CD4-positive, alpha-beta T cell treated with Interleukin-10 for 1 hour (primary cell): ENCODE measurements around the gene OR51F1.
"Not testable (repeated sequence)": the region's sequence is repeated elsewhere in the genome, so short reads cannot be mapped to it uniquely, and the experiment has no call there.

Experiments used
- DNase-seq: peaks from one replicate; pipeline ENCODE4 v3.0.0-alpha.2; 2020

OR51F1 gene, protein sequence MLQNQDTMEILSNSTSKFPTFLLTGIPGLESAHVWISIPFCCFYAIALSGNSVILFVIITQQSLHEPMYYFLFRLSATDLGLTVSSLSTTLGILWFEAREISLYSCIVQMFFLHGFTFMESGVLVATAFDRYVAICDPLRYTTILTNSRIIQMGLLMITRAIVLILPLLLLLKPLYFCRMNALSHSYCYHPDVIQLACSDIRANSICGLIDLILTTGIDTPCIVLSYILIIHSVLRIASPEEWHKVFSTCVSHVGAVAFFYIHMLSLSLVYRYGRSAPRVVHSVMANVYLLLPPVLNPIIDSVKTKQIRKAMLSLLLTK

DNA sequence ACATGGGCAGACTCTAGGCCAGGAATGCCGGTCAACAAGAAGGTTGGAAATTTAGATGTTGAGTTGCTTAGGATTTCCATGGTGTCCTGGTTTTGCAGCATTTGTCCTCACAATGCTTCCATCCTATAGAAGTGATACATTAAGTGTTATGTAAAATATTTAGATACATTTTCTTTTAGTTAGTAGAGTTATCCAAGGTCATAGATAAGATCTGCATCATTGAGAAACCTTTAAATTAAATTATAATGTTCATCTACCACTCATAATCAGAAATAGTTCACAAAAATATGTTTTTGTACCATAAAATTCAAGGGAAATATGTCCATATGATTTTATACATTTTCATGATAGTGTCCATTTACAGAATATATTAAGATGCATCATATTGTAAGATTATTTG, at the start of gene OR51F1:
Gene OR51F1 (minus strand): TSS at position 101 of the 400 bp plus-strand sequence. CDS start 0 bp downstream, at position 101.
- DNase-seq = no peak

DNA sequence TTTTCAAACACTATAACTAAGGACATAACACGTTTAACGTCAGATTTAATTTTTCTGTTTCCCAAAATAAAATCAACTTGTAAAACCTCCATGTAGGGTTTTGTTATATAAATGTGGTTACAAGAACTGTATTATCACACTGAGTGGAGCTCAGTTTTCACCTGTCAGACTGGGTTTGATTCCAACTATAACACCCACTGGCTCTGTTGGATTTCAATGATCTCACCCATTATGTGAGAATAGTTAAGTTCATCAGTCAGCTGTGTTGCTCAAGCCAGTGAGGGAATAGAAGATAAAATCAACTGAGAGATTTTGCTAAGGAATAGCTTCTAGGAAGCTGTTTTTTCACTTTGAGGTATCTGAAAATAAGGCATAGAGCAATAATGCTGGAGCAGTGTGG, 39.5 kb upstream of the OR51F1 start:
- DNase-seq = no peak

GRCh38 chr11:4808476-4808875, 38.7 kb upstream of the OR51F1 start:
- DNase-seq = no peak

- no peak for DNase-seq
Observed at GRCh38 chr11:4804280-4804679, 34.5 kb upstream of the OR51F1 start, which contains the start of gene OR52R1. OR52R1 (minus strand) TSS chr11:4804380; CDS start chr11:4804380, 0 bp downstream.

DNA sequence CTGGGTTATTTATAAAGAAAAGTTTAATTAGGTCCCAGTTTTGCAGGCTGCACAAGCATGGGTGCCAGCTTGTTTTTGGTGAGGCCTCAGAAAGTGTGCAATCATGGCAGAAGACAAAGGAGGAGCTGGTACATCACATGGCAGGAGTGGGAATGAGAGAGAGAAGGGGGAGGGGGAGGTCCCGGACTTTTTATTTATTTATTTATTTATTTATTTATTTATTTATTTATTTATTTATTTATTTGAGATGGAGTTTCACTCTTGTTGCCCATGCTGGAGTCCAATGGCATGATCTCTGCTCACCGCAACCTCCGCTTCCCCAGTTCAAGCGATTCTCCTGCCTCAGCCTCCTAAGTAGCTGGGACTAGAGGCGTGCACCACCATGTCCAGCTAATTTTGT, 31.6 kb upstream of the OR51F1 start:
- DNase-seq = not testable (repeated sequence)

- no peak for DNase-seq
Observed at GRCh38 chr11:4798427-4799183, 28.9 kb upstream of the OR51F1 start.

GRCh38 chr11:4797206-4797605, 27.5 kb upstream of the OR51F1 start:
- no peak for DNase-seq

DNA sequence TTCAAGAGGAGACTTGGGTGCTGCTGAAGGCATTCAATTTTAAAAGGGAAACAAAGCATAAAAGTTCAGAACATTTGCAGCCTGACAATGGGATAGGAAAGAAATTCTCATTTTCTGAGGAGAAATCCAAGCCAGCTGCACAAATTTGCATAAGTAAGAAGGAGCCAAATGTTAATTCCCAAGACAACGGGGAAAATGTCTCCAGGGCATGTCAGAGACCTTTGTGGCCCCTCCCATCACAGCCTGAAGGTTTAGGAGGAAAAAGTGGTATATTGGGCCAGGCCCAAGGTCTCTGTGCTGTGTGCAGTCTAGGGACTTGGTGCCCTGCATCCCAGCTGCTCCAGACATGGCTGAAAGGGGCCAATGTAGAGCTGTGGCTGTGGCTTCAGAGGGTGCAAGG, 12.7 kb upstream of the OR51F1 start:
- no peak for DNase-seq

GRCh38 chr11:4768094-4768493, 1.6 kb downstream of the OR51F1 start:
- DNase-seq = no peak

DNA sequence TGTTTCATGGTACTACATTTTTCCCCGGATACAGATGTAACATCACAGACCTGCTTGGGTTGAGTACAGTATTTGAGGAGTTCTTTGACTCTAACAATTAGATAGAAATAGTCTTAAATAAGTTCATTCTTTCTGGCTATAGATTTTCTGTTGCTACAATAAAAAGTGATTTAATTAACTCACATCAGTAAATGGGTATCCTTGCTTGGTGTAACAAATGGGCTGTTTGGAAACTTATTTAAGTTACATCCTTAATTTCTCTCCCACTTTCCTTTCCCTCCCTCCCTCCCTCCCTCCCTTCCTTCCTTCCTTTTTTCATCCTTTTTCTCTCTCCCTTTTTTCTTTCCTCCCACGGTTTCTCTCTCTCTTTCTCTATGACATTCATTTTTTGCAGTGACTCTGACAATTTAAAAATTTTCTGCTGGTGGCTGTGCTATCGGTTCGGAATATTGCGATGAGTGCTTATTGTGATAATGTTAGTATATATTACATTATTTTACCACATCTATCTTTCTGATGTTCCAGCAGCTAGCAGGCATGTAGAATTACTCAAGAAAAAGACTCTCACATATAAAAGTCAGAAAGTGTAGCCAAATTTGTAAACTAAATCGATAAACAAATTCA, 3.2 kb downstream of the OR51F1 start:
- no peak for DNase-seq

DNA sequence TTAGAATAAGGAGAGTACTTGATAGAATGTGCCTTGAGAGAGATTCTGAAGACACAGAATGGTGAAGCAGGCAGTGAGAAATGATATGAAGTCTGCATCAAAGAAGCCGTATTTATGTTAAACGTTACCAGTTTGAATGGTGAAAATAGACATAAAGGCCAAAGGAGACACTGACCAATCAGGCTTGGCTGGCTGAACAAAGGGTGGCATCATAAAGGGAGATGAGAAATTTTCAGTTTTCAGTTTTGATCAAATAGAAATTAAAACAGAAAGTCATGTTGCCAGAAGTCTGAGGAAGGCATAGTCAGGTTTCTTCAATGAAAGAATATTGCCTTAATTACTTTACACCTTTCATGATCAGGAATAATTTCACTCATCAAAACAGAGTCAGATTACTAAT, 6.6 kb downstream of the OR51F1 start:
- DNase-seq = no peak

GRCh38 chr11:4751201-4751600, 18.5 kb downstream of the OR51F1 start:
- no peak for DNase-seq

DNA sequence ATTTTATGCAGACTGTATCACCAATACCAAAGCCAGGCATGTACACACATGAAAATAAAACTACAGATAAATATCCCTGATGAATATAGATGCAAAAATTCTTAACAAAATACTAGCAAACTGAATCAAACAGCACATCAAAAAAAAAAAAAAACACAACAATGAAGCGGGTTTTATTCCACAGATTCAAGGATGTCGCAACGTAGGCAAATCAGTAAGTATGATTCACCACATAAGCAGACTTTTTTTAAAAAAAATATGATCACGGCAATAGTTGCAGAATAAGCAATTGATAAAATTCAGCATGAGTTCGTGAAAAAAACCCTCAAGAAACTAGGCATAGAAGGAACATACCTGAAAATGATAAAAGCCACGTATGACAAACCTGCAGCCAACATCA, 21.3 kb downstream of the OR51F1 start:
- DNase-seq = no peak

GRCh38 chr11:4740735-4741134, 29.0 kb downstream of the OR51F1 start:
- DNase-seq = no peak

- no peak for DNase-seq
Observed at GRCh38 chr11:4727171-4727570, 42.6 kb downstream of the OR51F1 start.

DNA sequence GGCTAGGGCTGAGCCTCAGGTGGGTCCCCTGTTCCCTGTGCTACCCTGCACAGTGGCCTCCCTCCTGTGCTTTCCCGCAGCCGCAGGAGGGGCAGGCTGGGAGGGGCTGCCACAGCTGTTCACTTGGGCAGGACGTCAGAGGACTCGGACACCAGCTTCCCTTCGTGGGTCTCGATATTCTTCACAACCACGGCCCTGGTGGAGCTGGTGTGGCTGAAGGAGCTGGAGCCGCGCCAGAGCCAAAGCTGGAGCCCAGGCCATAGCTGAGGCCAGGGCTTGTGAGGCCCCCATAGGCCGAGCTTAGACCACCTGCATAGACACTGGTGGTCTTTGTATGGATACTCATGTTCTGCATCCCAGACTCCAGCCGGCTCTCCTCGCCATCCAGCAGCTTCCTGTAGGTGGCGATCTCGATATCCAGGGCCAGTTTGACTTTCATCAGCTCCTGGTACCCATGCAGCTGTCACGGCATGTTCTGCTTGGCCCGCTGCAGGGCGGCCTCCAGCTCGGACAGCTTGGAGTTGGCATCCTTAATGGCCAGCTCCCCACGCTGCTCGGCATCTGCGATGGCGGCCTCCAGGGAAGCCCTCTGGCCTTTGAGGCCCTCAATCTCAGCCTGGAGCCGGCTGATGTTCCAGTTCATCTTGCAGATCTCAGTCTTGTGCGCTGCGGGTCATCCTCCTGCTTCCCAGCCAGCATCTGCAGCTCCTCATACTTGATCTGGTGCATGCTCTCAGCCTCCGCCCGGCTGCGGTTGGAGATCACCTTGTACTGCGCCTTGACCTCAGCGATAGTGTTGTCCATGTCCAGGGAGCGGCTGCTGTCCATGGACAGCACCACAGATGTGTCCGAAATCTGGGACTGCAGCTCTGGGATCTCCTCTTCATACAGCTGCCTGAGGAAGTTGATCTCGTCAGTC, 46.9 kb downstream of the OR51F1 start:
- not testable (repeated sequence) for DNase-seq
